Spleen (tissue), 11 donors: ENCODE measurements around the gene GAS6. TPM values are rescaled to one million over a fixed set of nuclear protein-coding genes. Genes with fewer than 3 reads are reported as not detected.

Experiments
- DNase-seq: peaks from one replicate; pipeline ENCODE4 v3.0.0-alpha.2; 2020
- H3K27ac ChIP-seq, 8 donors: fragments of 200-600 bp; sonication (generic) in 7 of 8; 1 replicate in 4 of 8; 2 replicates in 4 of 8; pipeline versions ENCODE4 v1.5.0 to v1.8.0; 2016 to 2021; ENCODE audit warnings: inconsistent platforms in 4 of 8, mild to moderate bottlenecking in 4 of 8, moderate library complexity in 1 of 8
- H3K27me3 ChIP-seq, 7 donors: fragments of 200-600 bp; sonication (generic) in 6 of 7; replicated peaks in 1 of 7; 1 replicate in 4 of 7; 2 replicates in 3 of 7; pipeline versions ENCODE4 v1.5.0 to v1.8.0; 2016 to 2021; ENCODE audit warnings: inconsistent platforms in 3 of 7, mild to moderate bottlenecking in 1 of 7
- H3K36me3 ChIP-seq, 6 donors: fragments of 200-600 bp; sonication (generic) in 5 of 6; 1 replicate in 4 of 6; 2 replicates in 2 of 6; pipeline versions ENCODE4 v1.5.0 to v1.8.0; 2016 to 2021; ENCODE audit warnings: inconsistent platforms in 2 of 6
- H3K4me1 ChIP-seq, 6 donors: fragments of 200-600 bp; sonication (generic) in 5 of 6; 1 replicate in 3 of 6; 2 replicates in 3 of 6; pipeline versions ENCODE4 v1.5.0 to v1.8.0; 2016 to 2021; ENCODE audit warnings: inconsistent platforms in 3 of 6
- H3K4me3 ChIP-seq, 8 donors: fragments of 200-600 bp; sonication (generic) in 7 of 8; 1 replicate in 4 of 8; 2 replicates in 4 of 8; pipeline versions ENCODE4 v1.5.0 to v1.8.0; 2016 to 2021; ENCODE audit warnings: inconsistent platforms in 4 of 8, mild to moderate bottlenecking in 4 of 8, moderate library complexity in 2 of 8
- H3K9me3 ChIP-seq, 8 donors: fragments of 200-600 bp; sonication (generic) in 7 of 8; 1 replicate in 4 of 8; 2 replicates in 4 of 8; pipeline versions ENCODE4 v1.5.0 to v1.8.0; 2016 to 2021; ENCODE audit warnings: inconsistent platforms in 4 of 8
- CTCF ChIP-seq, 11 experiments: fragments of 200-600 bp in 7 of 11; fragments of 450-650 bp in 4 of 11; sonication (generic) in 4 of 11; IDR thresholded peaks in 8 of 11; conservative IDR thresholded peaks in 3 of 11; 1 replicate in 7 of 11; 2 replicates in 4 of 11; pipeline versions ENCODE4 v1.4.0 to v1.8.0; 2016 to 2021; ENCODE audit warnings: antibody characterized with exemption in 11 of 11, inconsistent platforms in 4 of 11, mild to moderate bottlenecking in 1 of 11
- POLR2A ChIP-seq, 3 donors: fragments of 450-650 bp; IDR thresholded peaks; one replicate each; pipeline ENCODE4 v1.5.1; 2017; ENCODE audit warnings: antibody characterized with exemption in 3 of 3, mild to moderate bottlenecking in 1 of 3
- POLR2AphosphoS5 ChIP-seq, 3 donors: sonication (generic); formaldehyde crosslinking; IDR thresholded peaks; one replicate each; pipeline ENCODE4 v1.5.1; 2017; ENCODE audit warnings: antibody characterized with exemption in 3 of 3
- WGBS, 5 donors: extraction: QIAGEN DNeasy Blood & Tissue Kit in 3 of 5; methylation state at CpG; one replicate each; pipeline versions ENCODE4 v1.1.5 to v1.1.7; 2013 to 2018; 5-methylcytosine and 5-hydroxymethylcytosine counted together
- intact Hi-C: fragments of 100-400 bp; cut with DNase I; formaldehyde crosslinking; loops from one replicate; pipeline ENCODE4 v1.15.0; 2023; ENCODE audit warnings: low total_unique reads
- polyA plus RNA-seq, 3 donors: library from polyadenylated mRNA; stranded (reverse); fragments of 200-250 nt; gene quantifications; one replicate each; pipeline ENCODE4 v1.2.1, GENCODE V29; 2013
- total RNA-seq, 7 donors: library from RNA; depleted of rRNA in 3 of 7; stranded (reverse); fragments of >200 nt in 3 of 7; fragmentation: NEBNext Ultra II Directional in 4 of 7; extraction: Animal tissue kit (Norgen Biotek cat#: 25700) in 4 of 7; gene quantifications; one replicate each; pipeline versions ENCODE4 v1.1.0 to v1.2.1, GENCODE V29; 2016 to 2021
- donor health status: healthy with polysubstance abuse.
- donor health status: DM: no; HTN: no; CAD: no; lungs with moderate emphysema.
- donor health status: DM: no; HTN: no; CAD: no.
- donor health status: Bipolar disorder and iron deficiency.
- donor health status: healthy.
- donor health status: DM: no; HTN: no; CAD: no.
- donor health status: DM: yes; HTN: yes; CAD: no.

The GAS6 gene
- total and polyA plus RNA-seq, 10 donors: 16.7 to 54.5 (median 35.0) TPM

GRCh38 chr13:113862191-113862930, 1.5 kb downstream of the GAS6 start:
- TF ChIP-seq CTCF (IDR thresholded peaks at IDR 0.05 in 8 of 11, conservative IDR thresholded peaks at IDR 0.05 in 3 of 11) (no peak), POLR2A (IDR thresholded peaks at IDR 0.05) (no peak), POLR2AphosphoS5 (IDR thresholded peaks at IDR 0.05) (no peak)
- Histone ChIP-seq H3K36me3 (no peaks in the 10 kb centered on the region), H3K9me3 (no peaks in the 10 kb centered on the region), H3K27me3 (peaks cover 0 to 64% (median 20%) of the 10 kb centered on the region in 7 donors), H3K4me3 (peak overlapping the region; percentile 53 to 76 (median 62)), H3K27ac (peak overlapping the region in 5 of 8 donors; percentile 44 to 70 (median 68)), H3K4me1 (peaks cover 7 to 49% (median 23%) of the 10 kb centered on the region in 6 donors)
- no peak for DNase-seq
- intact Hi-C loops: no loop called here
- 76 to 82% (median 77%) methylated on average over 31 of the region's 31 CpGs for WGBS, 5 donors

- H3K9me3 ChIP-seq: no peaks in the 10 kb centered on the region
- WGBS, 5 donors: 80 to 84% (median 82%) methylated on average over 12 of the region's 12 CpGs
- H3K4me3 ChIP-seq: no peak overlapping the region
- peak overlapping the region in 1 of 8 donors; percentile 27 for H3K27ac ChIP-seq
- TF ChIP-seq POLR2AphosphoS5 (IDR thresholded peaks at IDR 0.05): no peak
- no peak for TF ChIP-seq CTCF (IDR thresholded peaks at IDR 0.05 in 8 of 11, conservative IDR thresholded peaks at IDR 0.05 in 3 of 11)
- TF ChIP-seq POLR2A (IDR thresholded peaks at IDR 0.05): no peak
- peaks cover 0 to 58% (median 20%) of the 10 kb centered on the region in 7 donors for H3K27me3 ChIP-seq
- DNase-seq: no peak
- intact Hi-C loops: no loop called here
- no peaks in the 10 kb centered on the region for H3K36me3 ChIP-seq
- H3K4me1 ChIP-seq: peaks cover 7 to 54% (median 23%) of the 10 kb centered on the region in 6 donors
Measured at GRCh38 chr13:113861433-113862030, 2.3 kb downstream of the GAS6 start.

- 79 to 87% (median 82%) methylated on average over 14 to 15 of the region's 15 CpGs for WGBS, 5 donors
- TF ChIP-seq POLR2A (IDR thresholded peaks at IDR 0.05) (no peak), CTCF (IDR thresholded peaks at IDR 0.05 in 8 of 11, conservative IDR thresholded peaks at IDR 0.05 in 3 of 11) (no peak), POLR2AphosphoS5 (IDR thresholded peaks at IDR 0.05) (peak in 1 of 3 donors; percentile 9)
- no peaks in the 10 kb centered on the region for H3K9me3 ChIP-seq
- H3K4me3 ChIP-seq: no peak overlapping the region
- H3K4me1 ChIP-seq: peaks cover 7 to 61% (median 24%) of the 10 kb centered on the region in 6 donors
- intact Hi-C loops: no loop called here
- no peak for DNase-seq
- H3K27me3 ChIP-seq: peaks cover 0 to 54% (median 20%) of the 10 kb centered on the region in 7 donors
- H3K36me3 ChIP-seq: no peaks in the 10 kb centered on the region
- H3K27ac ChIP-seq: peak overlapping the region in 1 of 8 donors; percentile 27
Measured at GRCh38 chr13:113860665-113861432, 3.0 kb downstream of the GAS6 start.
